Panc1 (cell line): ENCODE data around the gene DTHD1. TPM values are rescaled to one million over a fixed set of nuclear protein-coding genes. Genes with fewer than 3 reads are reported as not detected.

Experiments used
- ATAC-seq: fragments of 200-7000 bp; cut with Tn5 transposase; 2 replicates; pipeline ENCODE4 v1.9.1; 2020; ENCODE audit warnings: mild to moderate bottlenecking, moderate library complexity
- BruUV-seq: library from RNA; stranded (reverse); fragments of 400-500 nt; replicated peaks from 2 replicates; lab custom pipeline; 2021; lab: Mats Ljungman, UMichigan
- CTCF ChIA-PET: fragments of 300-600 bp; sonication (Branson Sonifier 250); formaldehyde crosslinking; loops from one replicate; lab custom pipeline; 2022; ENCODE audit warnings: antibody characterized with exemption; lab: Charles Lee
- POLR2A ChIA-PET: fragments of 300-600 bp; sonication (Branson Sonifier 250); formaldehyde crosslinking; loops from one replicate; lab custom pipeline; 2022; ENCODE audit warnings: antibody characterized with exemption; lab: Charles Lee
- DNase-seq: peaks from one replicate; pipeline ENCODE4 v3.0.0-alpha.2; 2010; ENCODE audit warnings: low read depth, low spot score
- H3K27ac ChIP-seq: 2 replicates; pipeline ENCODE4 v1.5.1; 2011; ENCODE audit warnings: mild to moderate bottlenecking, low read length, inconsistent platforms
- H3K27me3 ChIP-seq: fragments of 200-500 bp; sonication (Bioruptor generic); 2 replicates; pipeline ENCODE4 v1.6.0; 2014; ENCODE audit warnings: low read length, inconsistent platforms; ENCODE audit not compliant: control insufficient read depth, insufficient read depth
- H3K36me3 ChIP-seq: fragments of 200-500 bp; sonication (Bioruptor generic); 2 replicates; pipeline ENCODE4 v1.5.1; 2014; ENCODE audit warnings: inconsistent platforms, mild to moderate bottlenecking, low read length, moderate library complexity; ENCODE audit not compliant: control insufficient read depth, insufficient read depth
- H3K4me1 ChIP-seq: 2 replicates; pipeline ENCODE4 v1.5.1; 2011; ENCODE audit warnings: inconsistent platforms, mild to moderate bottlenecking, low read length, moderate library complexity; ENCODE audit not compliant: control insufficient read depth, insufficient read depth
- H3K4me3 ChIP-seq, 2 experiments: 2 replicates each; pipeline ENCODE4 v1.5.1; 2011 to 2012; ENCODE audit warnings: low read depth in 2 of 2, low read length in 2 of 2, mild to moderate bottlenecking in 2 of 2, inconsistent platforms in 1 of 2, moderate library complexity in 1 of 2
- H3K9me3 ChIP-seq: fragments of 200-500 bp; sonication (Bioruptor generic); 2 replicates; pipeline ENCODE4 v1.5.1; 2014; ENCODE audit warnings: low read depth, mild to moderate bottlenecking, inconsistent platforms, low read length, moderate library complexity; ENCODE audit not compliant: control insufficient read depth, insufficient read depth
- POLR2AphosphoS5 ChIP-seq: IDR thresholded peaks from 2 replicates; pipeline ENCODE4 v1.6.1; 2012; ENCODE audit warnings: mild to moderate bottlenecking, low read depth, low read length, moderate library complexity
- SIN3A ChIP-seq: IDR thresholded peaks from 2 replicates; pipeline ENCODE4 v1.6.1; 2012; ENCODE audit warnings: low read depth, mild to moderate bottlenecking, low read length, moderate library complexity, borderline replicate concordance; ENCODE audit not compliant: insufficient read depth
- TCF7L2 ChIP-seq: IDR thresholded peaks from 2 replicates; pipeline ENCODE4 v1.6.1; 2011; ENCODE audit warnings: mild to moderate bottlenecking, low read depth, low read length, inconsistent platforms
- in situ Hi-C: cut with HindIII; loops from 2 replicates; pipeline ENCODE4 v1.10.0; 2016; ENCODE audit warnings: low sequenced_read_pairs, low pct_unique_long_range_greater_than_20kb
- intact Hi-C: fragments of 100-400 bp; cut with micrococcal nuclease; formaldehyde crosslinking; loops from one replicate; pipeline ENCODE4 v1.10.0; 2022; ENCODE audit not compliant: unreplicated experiment
- total RNA-seq: library from RNA; stranded (reverse); gene quantifications from one replicate; pipeline ENCODE4 v1.2.1, GENCODE V29; 2021; ENCODE audit not compliant: unreplicated experiment
- TF ChIP-seq, protein P1 (sequence below): fragments of 450-650 bp; IDR thresholded peaks from 2 replicates; pipeline ENCODE4 v1.5.1; 2017; ENCODE audit warnings: mild to moderate bottlenecking
- TF ChIP-seq, protein P2 (sequence below), 2 experiments: IDR thresholded peaks; 2 replicates each; pipeline ENCODE4 v1.6.1; 2011 to 2012; ENCODE audit warnings: low read depth in 2 of 2, control low read depth in 1 of 2, low read length in 1 of 2, mild to moderate bottlenecking in 1 of 2, moderate library complexity in 1 of 2; ENCODE audit not compliant: insufficient read depth in 1 of 2

The DTHD1 gene
- total RNA-seq, 1 experiment from 2014 or later, result not detected

GRCh38 chr4:36260731-36261130 is 20.7 kb upstream of the DTHD1 start:
- Histone ChIP-seq H3K4me1 (no peaks in the 10 kb centered on the region), H3K27me3 (no peaks in the 10 kb centered on the region), H3K36me3 (no peaks in the 10 kb centered on the region), H3K27ac (no peak overlapping the region), H3K9me3 (no peaks in the 10 kb centered on the region), H3K4me3 (no peak overlapping the region)
- intact Hi-C loops (no loop called here), in situ Hi-C loops (no loop called here)
- ChIA-PET POLR2A (no interaction called here), CTCF (no interaction called here)
- TF ChIP-seq POLR2AphosphoS5, result no peak
- TF ChIP-seq SIN3A, result no peak
- TF ChIP-seq, protein P1, sequence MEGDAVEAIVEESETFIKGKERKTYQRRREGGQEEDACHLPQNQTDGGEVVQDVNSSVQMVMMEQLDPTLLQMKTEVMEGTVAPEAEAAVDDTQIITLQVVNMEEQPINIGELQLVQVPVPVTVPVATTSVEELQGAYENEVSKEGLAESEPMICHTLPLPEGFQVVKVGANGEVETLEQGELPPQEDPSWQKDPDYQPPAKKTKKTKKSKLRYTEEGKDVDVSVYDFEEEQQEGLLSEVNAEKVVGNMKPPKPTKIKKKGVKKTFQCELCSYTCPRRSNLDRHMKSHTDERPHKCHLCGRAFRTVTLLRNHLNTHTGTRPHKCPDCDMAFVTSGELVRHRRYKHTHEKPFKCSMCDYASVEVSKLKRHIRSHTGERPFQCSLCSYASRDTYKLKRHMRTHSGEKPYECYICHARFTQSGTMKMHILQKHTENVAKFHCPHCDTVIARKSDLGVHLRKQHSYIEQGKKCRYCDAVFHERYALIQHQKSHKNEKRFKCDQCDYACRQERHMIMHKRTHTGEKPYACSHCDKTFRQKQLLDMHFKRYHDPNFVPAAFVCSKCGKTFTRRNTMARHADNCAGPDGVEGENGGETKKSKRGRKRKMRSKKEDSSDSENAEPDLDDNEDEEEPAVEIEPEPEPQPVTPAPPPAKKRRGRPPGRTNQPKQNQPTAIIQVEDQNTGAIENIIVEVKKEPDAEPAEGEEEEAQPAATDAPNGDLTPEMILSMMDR, result no peak
- TF ChIP-seq, protein P2, sequence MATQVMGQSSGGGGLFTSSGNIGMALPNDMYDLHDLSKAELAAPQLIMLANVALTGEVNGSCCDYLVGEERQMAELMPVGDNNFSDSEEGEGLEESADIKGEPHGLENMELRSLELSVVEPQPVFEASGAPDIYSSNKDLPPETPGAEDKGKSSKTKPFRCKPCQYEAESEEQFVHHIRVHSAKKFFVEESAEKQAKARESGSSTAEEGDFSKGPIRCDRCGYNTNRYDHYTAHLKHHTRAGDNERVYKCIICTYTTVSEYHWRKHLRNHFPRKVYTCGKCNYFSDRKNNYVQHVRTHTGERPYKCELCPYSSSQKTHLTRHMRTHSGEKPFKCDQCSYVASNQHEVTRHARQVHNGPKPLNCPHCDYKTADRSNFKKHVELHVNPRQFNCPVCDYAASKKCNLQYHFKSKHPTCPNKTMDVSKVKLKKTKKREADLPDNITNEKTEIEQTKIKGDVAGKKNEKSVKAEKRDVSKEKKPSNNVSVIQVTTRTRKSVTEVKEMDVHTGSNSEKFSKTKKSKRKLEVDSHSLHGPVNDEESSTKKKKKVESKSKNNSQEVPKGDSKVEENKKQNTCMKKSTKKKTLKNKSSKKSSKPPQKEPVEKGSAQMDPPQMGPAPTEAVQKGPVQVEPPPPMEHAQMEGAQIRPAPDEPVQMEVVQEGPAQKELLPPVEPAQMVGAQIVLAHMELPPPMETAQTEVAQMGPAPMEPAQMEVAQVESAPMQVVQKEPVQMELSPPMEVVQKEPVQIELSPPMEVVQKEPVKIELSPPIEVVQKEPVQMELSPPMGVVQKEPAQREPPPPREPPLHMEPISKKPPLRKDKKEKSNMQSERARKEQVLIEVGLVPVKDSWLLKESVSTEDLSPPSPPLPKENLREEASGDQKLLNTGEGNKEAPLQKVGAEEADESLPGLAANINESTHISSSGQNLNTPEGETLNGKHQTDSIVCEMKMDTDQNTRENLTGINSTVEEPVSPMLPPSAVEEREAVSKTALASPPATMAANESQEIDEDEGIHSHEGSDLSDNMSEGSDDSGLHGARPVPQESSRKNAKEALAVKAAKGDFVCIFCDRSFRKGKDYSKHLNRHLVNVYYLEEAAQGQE (IDR thresholded peaks at IDR 0.05; ENCODE audit: insufficient read depth in 1 of 2, low read depth in 2 of 2, low read length in 1 of 2), result no peak
- TF ChIP-seq TCF7L2, result no peak
- ATAC-seq (no peak), DNase-seq (no peak)
- no TSS peak for BruUV-seq

- BruUV-seq, result no TSS peak
- intact Hi-C loops, result no loop called here
- in situ Hi-C loops, result no loop called here
- no peak for TF ChIP-seq TCF7L2
- TF ChIP-seq, protein P1, result no peak
- no peak overlapping the region for H3K4me3 ChIP-seq
- no peak overlapping the region for H3K27ac ChIP-seq
- POLR2A ChIA-PET, result no interaction called here
- CTCF ChIA-PET, result no interaction called here
- no peaks in the 10 kb centered on the region for H3K9me3 ChIP-seq
- H3K4me1 ChIP-seq, result no peaks in the 10 kb centered on the region
- no peak for ATAC-seq
- no peaks in the 10 kb centered on the region for H3K27me3 ChIP-seq
- no peaks in the 10 kb centered on the region for H3K36me3 ChIP-seq
- DNase-seq, result no peak
Observed at GRCh38 chr4:36264207-36264826, 17.1 kb upstream of the DTHD1 start.
